ENCODE results near the gene DISP1. TPM values are rescaled to one million over a fixed set of nuclear protein-coding genes. Genes with fewer than 3 reads are reported as not detected.

DISP1 gene
- total and polyA plus RNA-seq, 10 donors = 1.5 to 14.3 (median 7.2) TPM

GRCh38 chr1:222852326-222852725, 37.5 kb downstream of the DISP1 start:
- 88 to 95% (median 91%) methylated on average over 3 of the region's 3 CpGs for WGBS, 5 donors
- H3K4me1 ChIP-seq = no peaks in the 10 kb centered on the region
- H3K27me3 ChIP-seq (replicated peaks in 1 of 7) = no peaks in the 10 kb centered on the region
- H3K4me3 ChIP-seq = no peak overlapping the region
- no peak for DNase-seq
- no peak for TF ChIP-seq POLR2AphosphoS5 (IDR thresholded peaks at IDR 0.05)
- TF ChIP-seq POLR2A (IDR thresholded peaks at IDR 0.05) = no peak
- TF ChIP-seq CTCF (IDR thresholded peaks at IDR 0.05 in 8 of 11, conservative IDR thresholded peaks at IDR 0.05 in 3 of 11) = no peak
- H3K9me3 ChIP-seq = peaks cover 0 to 19% (median 3%) of the 10 kb centered on the region in 8 donors
- H3K36me3 ChIP-seq = peaks cover 0 to 16% (median 0%) of the 10 kb centered on the region in 6 donors
- no peak overlapping the region for H3K27ac ChIP-seq
- intact Hi-C loops (cut with DNase I; ENCODE audit: low total_unique reads) = no loop called here

GRCh38 chr1:222861062-222861461, 46.2 kb downstream of the DISP1 start:
- 23 to 53% (median 30%) methylated on average over 3 of the region's 3 CpGs for WGBS, 5 donors
- H3K4me1 ChIP-seq = peaks cover 0 to 9% (median 0%) of the 10 kb centered on the region in 6 donors

More at GRCh38 chr1:222861062-222861461, 46.2 kb downstream of the DISP1 start:
- H3K27me3 ChIP-seq (replicated peaks in 1 of 7) = no peaks in the 10 kb centered on the region
- DNase-seq = no peak
- peaks cover 0 to 6% (median 0%) of the 10 kb centered on the region in 6 donors for H3K36me3 ChIP-seq
- TF ChIP-seq POLR2A (IDR thresholded peaks at IDR 0.05) (no peak), CTCF (IDR thresholded peaks at IDR 0.05 in 8 of 11, conservative IDR thresholded peaks at IDR 0.05 in 3 of 11) (no peak), POLR2AphosphoS5 (IDR thresholded peaks at IDR 0.05) (no peak)
- intact Hi-C loops (cut with DNase I; ENCODE audit: low total_unique reads) = no loop called here
- H3K27ac ChIP-seq = no peak overlapping the region
- H3K9me3 ChIP-seq = peaks cover 0 to 27% (median 17%) of the 10 kb centered on the region in 8 donors
- no peak overlapping the region for H3K4me3 ChIP-seq

Other genes starting within 250 kb of the DISP1 start
- gene TAF1A, start 225.1 kb upstream of the DISP1 start, total RNA-seq = 10 to 100 TPM in 6 of 7 donors, 1 to 10 TPM in 1; 7.9 to 14.9 (median 11.8) TPM
- gene TAF1A, start 225.1 kb upstream of the DISP1 start, polyA plus RNA-seq = 1 to 10 TPM; 4.0 to 5.2 (median 4.9) TPM
- 10 to 100 TPM; 41.6 to 68.8 (median 56.5) TPM for gene MIA3, start 196.9 kb upstream of the DISP1 start, total RNA-seq
- gene MIA3, start 196.9 kb upstream of the DISP1 start, polyA plus RNA-seq = 10 to 100 TPM; 25.4 to 31.8 (median 26.0) TPM
- gene AIDA, start 102.5 kb upstream of the DISP1 start, total RNA-seq = 10 to 100 TPM; 42.7 to 57.8 (median 53.0) TPM
- gene AIDA, start 102.5 kb upstream of the DISP1 start, polyA plus RNA-seq = 10 to 100 TPM; 33.0 to 50.3 (median 39.8) TPM
- gene BROX, start 102.5 kb upstream of the DISP1 start, total RNA-seq = 10 to 100 TPM; 35.5 to 76.6 (median 57.5) TPM
- gene BROX, start 102.5 kb upstream of the DISP1 start, polyA plus RNA-seq = 10 to 100 TPM; 18.5 to 24.6 (median 20.6) TPM
- 10 to 100 TPM in 2 of 7 donors, 1 to 10 TPM in 4, under 1 TPM in 1; 0.91 to 19.1 (median 7.0) TPM for gene FAM177B, start 77.8 kb upstream of the DISP1 start, total RNA-seq
- 10 to 100 TPM in 1 of 3 donors, 1 to 10 TPM in 2; 5.5 to 11.3 (median 6.6) TPM for gene FAM177B, start 77.8 kb upstream of the DISP1 start, polyA plus RNA-seq

Measured in spleen (tissue), 11 donors.